OCI-LY7 (cell line): Measurements from ENCODE around the gene FLRT1. TPM values are rescaled to one million over a fixed set of nuclear protein-coding genes. Genes with fewer than 3 reads are reported as not detected.

Experiments
- Bru-seq: library from RNA; stranded (reverse); fragments of 400-500 nt; gene quantifications from one replicate; lab custom pipeline; 2021; lab: Mats Ljungman, UMichigan
- BruChase-seq, 2 experiments: library from RNA; stranded (reverse); fragments of 400-500 nt; gene quantifications; one replicate each; lab custom pipeline; 2021; lab: Mats Ljungman, UMichigan
- BruUV-seq: library from RNA; stranded (reverse); fragments of 400-500 nt; replicated peaks from 2 replicates; lab custom pipeline; 2021; lab: Mats Ljungman, UMichigan
- CTCF ChIA-PET: fragments of 300-600 bp; sonication (Branson Sonifier 250); formaldehyde crosslinking; loops from one replicate; lab custom pipeline; 2022; ENCODE audit warnings: antibody characterized with exemption; ENCODE audit not compliant: unreplicated experiment; lab: Charles Lee
- POLR2A ChIA-PET: fragments of 300-600 bp; sonication (Branson Sonifier 250); formaldehyde crosslinking; loops from one replicate; lab custom pipeline; 2022; ENCODE audit warnings: antibody characterized with exemption; lab: Charles Lee
- DNase-seq: peaks from one replicate; pipeline ENCODE4 v3.0.0-alpha.2; 2015; ENCODE audit warnings: low spot score
- H2AFZ ChIP-seq: fragments of 200-600 bp; sonication (generic), shearing (Covaris generic); 2 replicates; pipeline ENCODE4 v1.6.1; 2014; ENCODE audit warnings: mild to moderate bottlenecking, antibody characterized with exemption, low read length, moderate library complexity
- H3K27ac ChIP-seq: fragments of 200-600 bp; sonication (generic); 2 replicates; pipeline ENCODE4 v1.5.1; 2014; ENCODE audit warnings: mixed run types, low read depth, mild to moderate bottlenecking, moderate library complexity, low read length, inconsistent platforms; ENCODE audit not compliant: poor library complexity, severe bottlenecking
- H3K36me3 ChIP-seq: fragments of 200-600 bp; sonication (generic); 2 replicates; pipeline ENCODE4 v1.6.1; 2014; ENCODE audit warnings: mild to moderate bottlenecking, antibody characterized with exemption, low read length, moderate library complexity, mixed read lengths; ENCODE audit not compliant: insufficient read depth
- H3K4me1 ChIP-seq: fragments of 200-600 bp; sonication (generic); 2 replicates; pipeline ENCODE4 v1.5.1; 2014; ENCODE audit warnings: mild to moderate bottlenecking, low read length; ENCODE audit not compliant: insufficient read depth, poor library complexity, severe bottlenecking
- H3K4me2 ChIP-seq: fragments of 200-600 bp; sonication (generic); 2 replicates; pipeline ENCODE4 v1.6.1; 2014; ENCODE audit warnings: mild to moderate bottlenecking, low read length
- H3K4me3 ChIP-seq: fragments of 200-600 bp; sonication (generic); 2 replicates; pipeline ENCODE4 v1.5.1; 2014; ENCODE audit warnings: mild to moderate bottlenecking, low read depth, low read length; ENCODE audit not compliant: poor library complexity, severe bottlenecking
- H3K79me2 ChIP-seq: fragments of 200-600 bp; sonication (generic); 2 replicates; pipeline ENCODE4 v1.6.1; 2016; ENCODE audit warnings: low read depth, mild to moderate bottlenecking, low read length, moderate library complexity, mixed read lengths; ENCODE audit not compliant: insufficient read depth
- H3K9me2 ChIP-seq: fragments of 200-600 bp; sonication (generic); 2 replicates; pipeline ENCODE4 v1.6.1; 2016; ENCODE audit warnings: mild to moderate bottlenecking, low read length, mixed read lengths; ENCODE audit not compliant: insufficient read depth
- H3K9me3 ChIP-seq: fragments of 200-600 bp; sonication (generic); 2 replicates; pipeline ENCODE4 v1.6.1; 2014; ENCODE audit warnings: mild to moderate bottlenecking, mixed run types, low read length, mixed read lengths
- H4K20me1 ChIP-seq: fragments of 200-600 bp; sonication (generic); 2 replicates; pipeline ENCODE4 v1.6.1; 2014; ENCODE audit warnings: mild to moderate bottlenecking, antibody characterized with exemption, low read length, moderate library complexity, mixed read lengths; ENCODE audit not compliant: insufficient read depth
- EZH2phosphoT487 ChIP-seq: fragments of 200-600 bp; sonication (generic); IDR thresholded peaks from 2 replicates; pipeline ENCODE4 v1.6.1; 2018; ENCODE audit warnings: low read depth, borderline replicate concordance, mild to moderate bottlenecking, mixed run types, antibody characterized with exemption, low read length, moderate library complexity, mixed read lengths
- intact Hi-C: fragments of 100-400 bp; cut with micrococcal nuclease; formaldehyde crosslinking; loops from one replicate; pipeline ENCODE4 v1.10.0; 2022; ENCODE audit not compliant: unreplicated experiment
- long read RNA-seq: library from polyadenylated mRNA; stranded (forward); transcript quantifications from one replicate; pipeline ENCODE4 v2.0.0, GENCODE V29; 2022
- total RNA-seq, 2 experiments: library from RNA; depleted of rRNA in 1 of 2; stranded (reverse); fragments of >200 nt in 1 of 2; shearing (Covaris generic) in 1 of 2; gene quantifications; 2 replicates each; pipeline ENCODE4 v1.2.3, GENCODE V29; 2014 to 2022
- TF ChIP-seq, protein P1 (sequence below): fragments of 200-600 bp; sonication (generic); conservative IDR thresholded peaks from 2 replicates; pipeline ENCODE4 v1.5.1; 2014; ENCODE audit warnings: mild to moderate bottlenecking, antibody characterized with exemption, low read length, moderate library complexity, mixed read lengths

The FLRT1 gene
- total RNA-seq (2014; rRNA removed; shearing (Covaris generic)) (not detected in 2 replicates), total RNA-seq (2022) (0.11 TPM in 1 of 2 replicates, not detected in the other), Bru-seq, nascent RNA (percentile 13 among the genes with signal in this experiment), BruChase-seq, experiment 1, labeled RNA remaining after a 6-hour chase (percentile 0 among the genes with signal in this experiment), BruChase-seq, experiment 2, labeled RNA remaining after a 2-hour chase (not detected)
- long read RNA-seq = 0 reads

GRCh38 chr11:64035576-64035975, at the start of gene FLRT1:
TSS of gene FLRT1 (plus strand) at chr11:64035931. CDS start at chr11:64116268, 80,337 bp downstream.
- no peak within 1 kb of the TSS for H3K4me2 ChIP-seq
- POLR2A ChIA-PET = no interaction called here
- H3K27ac ChIP-seq = no peak within 1 kb of the TSS
- no peaks in the 10 kb centered on the region for H4K20me1 ChIP-seq
- no peaks in the 10 kb centered on the region for H3K4me1 ChIP-seq
- no TSS peak for BruUV-seq
- TF ChIP-seq, protein P1, sequence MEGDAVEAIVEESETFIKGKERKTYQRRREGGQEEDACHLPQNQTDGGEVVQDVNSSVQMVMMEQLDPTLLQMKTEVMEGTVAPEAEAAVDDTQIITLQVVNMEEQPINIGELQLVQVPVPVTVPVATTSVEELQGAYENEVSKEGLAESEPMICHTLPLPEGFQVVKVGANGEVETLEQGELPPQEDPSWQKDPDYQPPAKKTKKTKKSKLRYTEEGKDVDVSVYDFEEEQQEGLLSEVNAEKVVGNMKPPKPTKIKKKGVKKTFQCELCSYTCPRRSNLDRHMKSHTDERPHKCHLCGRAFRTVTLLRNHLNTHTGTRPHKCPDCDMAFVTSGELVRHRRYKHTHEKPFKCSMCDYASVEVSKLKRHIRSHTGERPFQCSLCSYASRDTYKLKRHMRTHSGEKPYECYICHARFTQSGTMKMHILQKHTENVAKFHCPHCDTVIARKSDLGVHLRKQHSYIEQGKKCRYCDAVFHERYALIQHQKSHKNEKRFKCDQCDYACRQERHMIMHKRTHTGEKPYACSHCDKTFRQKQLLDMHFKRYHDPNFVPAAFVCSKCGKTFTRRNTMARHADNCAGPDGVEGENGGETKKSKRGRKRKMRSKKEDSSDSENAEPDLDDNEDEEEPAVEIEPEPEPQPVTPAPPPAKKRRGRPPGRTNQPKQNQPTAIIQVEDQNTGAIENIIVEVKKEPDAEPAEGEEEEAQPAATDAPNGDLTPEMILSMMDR = no peak
- TF ChIP-seq EZH2phosphoT487 = no peak
- no peak within 1 kb of the TSS for H2AFZ ChIP-seq
- H3K9me3 ChIP-seq = no peaks in the 10 kb centered on the region
- no peaks in the 10 kb centered on the region for H3K79me2 ChIP-seq
- no peaks in the 10 kb centered on the region for H3K36me3 ChIP-seq
- CTCF ChIA-PET = no interaction called here
- H3K4me3 ChIP-seq = no peak within 1 kb of the TSS
- DNase-seq = no peak
- intact Hi-C loops = no loop called here
- no peaks in the 10 kb centered on the region for H3K9me2 ChIP-seq

GRCh38 chr11:63986156-63986931, 49.4 kb upstream of the FLRT1 start, which contains the start of gene OTUB1:
TSS of gene OTUB1 (plus strand) at chr11:63986438. CDS start at chr11:63986457, 19 bp downstream.
- no peak for TF ChIP-seq EZH2phosphoT487
- TF ChIP-seq, protein P1 = no peak
- Histone ChIP-seq H3K27ac (peak within 1 kb of the TSS; percentile 72), H3K9me2 (no peaks in the 10 kb centered on the region), H3K4me3 (peak within 1 kb of the TSS; percentile 91), H2AFZ (peak within 1 kb of the TSS; percentile 67), H3K9me3 (no peaks in the 10 kb centered on the region), H3K79me2 (peaks cover 17% of the 10 kb centered on the region; the same call in 1 of the 2 replicates), H4K20me1 (peaks cover 5% of the 10 kb centered on the region; the same call in 1 of the 2 replicates), H3K4me1 (peaks cover 39% of the 10 kb centered on the region), H3K4me2 (peak within 1 kb of the TSS; percentile 88), H3K36me3 (peaks cover 28% of the 10 kb centered on the region)
- ChIA-PET CTCF (no interaction called here), POLR2A (interaction anchor here (1.4 kb wide), 1 partner anchor 34 kb away, joined by 4 read pairs; no protein-coding TSS in a partner anchor)
- DNase-seq = peak; percentile 88
- intact Hi-C loops = no loop called here
- no TSS peak for BruUV-seq
